Peyer's patch (tissue), 4 donors: ENCODE results near the gene KDM6A.

Source experiments
- CTCF ChIP-seq, 6 experiments: fragments of 450-650 bp in 4 of 6; fragments of 200-600 bp in 2 of 6; sonication (generic) in 1 of 6; IDR thresholded peaks; one replicate each; pipeline ENCODE4 v1.5.1; 2017 to 2019; ENCODE audit warnings: antibody characterized with exemption in 6 of 6, mild to moderate bottlenecking in 3 of 6, moderate library complexity in 1 of 6
- POLR2A ChIP-seq, 2 donors: fragments of 450-650 bp; IDR thresholded peaks; one replicate each; pipeline ENCODE4 v1.5.1; 2017; ENCODE audit warnings: antibody characterized with exemption in 2 of 2, mild to moderate bottlenecking in 2 of 2, moderate library complexity in 2 of 2

DNA sequence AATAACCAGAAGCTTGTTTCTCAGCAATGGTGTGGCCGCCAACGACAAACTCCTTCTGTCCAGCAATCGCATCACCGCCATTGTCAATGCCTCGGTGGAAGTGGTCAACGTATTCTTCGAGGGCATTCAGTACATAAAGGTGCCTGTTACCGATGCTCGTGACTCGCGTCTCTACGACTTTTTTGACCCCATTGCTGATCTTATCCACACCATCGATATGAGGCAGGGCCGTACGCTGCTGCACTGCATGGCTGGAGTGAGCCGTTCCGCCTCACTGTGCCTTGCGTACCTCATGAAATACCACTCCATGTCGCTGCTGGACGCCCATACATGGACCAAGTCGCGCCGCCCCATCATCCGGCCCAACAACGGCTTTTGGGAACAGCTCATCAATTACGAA lies 28.8 kb upstream of the KDM6A start:
- TF ChIP-seq CTCF (IDR thresholded peaks at IDR 0.05) (no peak), POLR2A (IDR thresholded peaks at IDR 0.05) (no peak)
